Caco-2 (cell line): ENCODE measurements around the gene DRD4. TPM values are rescaled to one million over a fixed set of nuclear protein-coding genes. Genes with fewer than 3 reads are reported as not detected.
A peak's percentile ranks its signal among the peaks of the same experiment; 100 is the strongest.

Source experiments
- BruUV-seq: library from RNA; stranded (reverse); fragments of 400-500 nt; replicated peaks from 2 replicates; lab custom pipeline; 2021; lab: Mats Ljungman, UMichigan
- CTCF ChIA-PET: fragments of 300-600 bp; sonication (Branson Sonifier 250); formaldehyde crosslinking; loops from one replicate; lab custom pipeline; 2022; ENCODE audit warnings: antibody characterized with exemption; lab: Charles Lee
- POLR2A ChIA-PET: fragments of 300-600 bp; sonication (Branson Sonifier 250); formaldehyde crosslinking; loops from one replicate; lab custom pipeline; 2022; ENCODE audit warnings: antibody characterized with exemption; lab: Charles Lee
- DNase-seq, 2 experiments: peaks; one replicate each; pipeline versions ENCODE4 v3.0.0 to v3.0.0-alpha.2; 2020 to 2022
- H3K27me3 ChIP-seq: replicated peaks from 2 replicates; pipeline ENCODE4 v1.6.0; 2011; ENCODE audit warnings: low read length; ENCODE audit not compliant: control insufficient read depth, insufficient read depth
- H3K36me3 ChIP-seq: 2 replicates; pipeline ENCODE4 v1.5.1; 2011; ENCODE audit warnings: low read length; ENCODE audit not compliant: control insufficient read depth, insufficient read depth
- H3K4me1 ChIP-seq: fragments of 250-450 bp; sonication (Bioruptor Pico); 2 replicates; pipeline ENCODE4 v1.5.1; 2020; ENCODE audit warnings: mild to moderate bottlenecking
- H3K4me3 ChIP-seq: 2 replicates; pipeline ENCODE4 v1.5.1; 2011; ENCODE audit warnings: low read depth, mild to moderate bottlenecking, control low read depth, low read length
- H3K9me3 ChIP-seq: fragments of 250-450 bp; sonication (Bioruptor Pico); 2 replicates; pipeline ENCODE4 v1.5.1; 2020; ENCODE audit warnings: mild to moderate bottlenecking, moderate library complexity
- H3K27ac Mint-ChIP-seq: one replicate; pipeline ENCODE4 v1.8.0; 2022; ENCODE audit warnings: mixed read lengths; ENCODE audit not compliant: unreplicated experiment
- H3K27me3 Mint-ChIP-seq: one replicate; pipeline ENCODE4 v1.8.0; 2022; ENCODE audit warnings: mixed read lengths; ENCODE audit not compliant: insufficient read depth, unreplicated experiment
- H3K36me3 Mint-ChIP-seq: one replicate; pipeline ENCODE4 v1.8.0; 2022; ENCODE audit warnings: mild to moderate bottlenecking, mixed read lengths; ENCODE audit not compliant: insufficient read depth, unreplicated experiment
- H3K4me1 Mint-ChIP-seq: one replicate; pipeline ENCODE4 v1.8.0; 2022; ENCODE audit warnings: low read depth, mixed read lengths; ENCODE audit not compliant: unreplicated experiment
- H3K4me3 Mint-ChIP-seq: one replicate; pipeline ENCODE4 v1.8.0; 2022; ENCODE audit warnings: mild to moderate bottlenecking, moderate library complexity, mixed read lengths; ENCODE audit not compliant: unreplicated experiment
- H3K9me3 Mint-ChIP-seq: one replicate; pipeline ENCODE4 v1.8.0; 2022; ENCODE audit warnings: mixed read lengths; ENCODE audit not compliant: unreplicated experiment
- intact Hi-C: fragments of 100-400 bp; cut with micrococcal nuclease; formaldehyde crosslinking; loops from one replicate; pipeline ENCODE4 v1.10.0; 2022; ENCODE audit not compliant: unreplicated experiment
- total RNA-seq: library from RNA; stranded (reverse); gene quantifications from 2 replicates; pipeline ENCODE4 v1.2.3, GENCODE V29; 2022
- TF ChIP-seq, protein P1 (sequence below), 2 experiments: fragments of 200-600 bp in 1 of 2; IDR thresholded peaks; 1 replicate in 1 of 2; 2 replicates in 1 of 2; pipeline versions ENCODE4 v1.5.1 to v1.8.0; 2011 to 2022; ENCODE audit warnings: antibody characterized with exemption in 1 of 2, control low read depth in 1 of 2, inconsistent platforms in 1 of 2, low read depth in 1 of 2, low read length in 1 of 2, mild to moderate bottlenecking in 1 of 2, moderate library complexity in 1 of 2; ENCODE audit not compliant: insufficient read depth in 1 of 2, severe bottlenecking in 1 of 2, unreplicated experiment in 1 of 2

Gene DRD4
- total RNA-seq, 1 experiment from 2014 or later = 1.0 TPM

DNA sequence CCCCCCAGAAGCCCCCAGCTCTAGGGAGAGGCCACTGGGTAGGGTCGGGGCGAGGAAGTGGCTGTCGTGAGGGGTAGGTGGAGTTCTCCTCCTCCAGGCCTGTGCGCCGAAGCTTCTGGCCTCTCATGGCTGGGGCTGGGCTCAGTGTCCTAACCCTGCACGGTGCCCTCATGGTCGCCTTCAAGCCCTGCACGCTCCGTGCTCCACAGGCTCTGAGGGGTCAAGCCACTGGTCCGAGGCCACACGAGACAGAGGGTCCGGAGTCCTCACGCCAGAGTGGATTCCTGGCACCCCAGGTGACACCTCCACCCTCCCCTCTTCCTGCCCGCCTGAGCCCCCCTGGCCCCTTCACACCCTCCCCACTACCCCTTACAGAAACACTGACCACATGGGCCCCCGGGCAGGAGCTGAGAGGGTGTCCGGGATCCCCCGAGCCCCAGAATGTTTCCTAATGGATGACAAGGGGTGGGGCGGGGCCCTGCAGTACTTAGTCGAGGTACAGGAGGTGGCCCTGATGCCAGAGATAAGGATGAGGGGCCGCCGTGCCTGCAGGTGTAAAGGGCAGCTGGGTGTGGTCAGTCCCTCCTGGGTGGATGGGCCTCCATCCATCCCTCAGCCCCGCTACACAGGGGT lies 11.3 kb upstream of the DRD4 start:
- ChIA-PET POLR2A (no interaction called here), CTCF (no interaction called here)
- Mint-ChIP-seq H3K9me3 (peaks cover 11% of the 10 kb centered on the region), H3K4me1 (peaks cover 20% of the 10 kb centered on the region), H3K36me3 (peaks cover 49% of the 10 kb centered on the region), H3K27ac (peak overlapping the region; percentile 50), H3K27me3 (no peaks in the 10 kb centered on the region), H3K4me3 (peak overlapping the region; percentile 69)
- intact Hi-C loops = no loop called here
- peak in 1 of 2 experiments; percentile 79 for DNase-seq
- BruUV-seq = no TSS peak
- Histone ChIP-seq H3K36me3 (no peaks in the 10 kb centered on the region), H3K9me3 (no peaks in the 10 kb centered on the region), H3K4me3 (peak overlapping the region; percentile 54), H3K27me3 (no peaks in the 10 kb centered on the region), H3K4me1 (peaks cover 25% of the 10 kb centered on the region)
- TF ChIP-seq, protein P1, sequence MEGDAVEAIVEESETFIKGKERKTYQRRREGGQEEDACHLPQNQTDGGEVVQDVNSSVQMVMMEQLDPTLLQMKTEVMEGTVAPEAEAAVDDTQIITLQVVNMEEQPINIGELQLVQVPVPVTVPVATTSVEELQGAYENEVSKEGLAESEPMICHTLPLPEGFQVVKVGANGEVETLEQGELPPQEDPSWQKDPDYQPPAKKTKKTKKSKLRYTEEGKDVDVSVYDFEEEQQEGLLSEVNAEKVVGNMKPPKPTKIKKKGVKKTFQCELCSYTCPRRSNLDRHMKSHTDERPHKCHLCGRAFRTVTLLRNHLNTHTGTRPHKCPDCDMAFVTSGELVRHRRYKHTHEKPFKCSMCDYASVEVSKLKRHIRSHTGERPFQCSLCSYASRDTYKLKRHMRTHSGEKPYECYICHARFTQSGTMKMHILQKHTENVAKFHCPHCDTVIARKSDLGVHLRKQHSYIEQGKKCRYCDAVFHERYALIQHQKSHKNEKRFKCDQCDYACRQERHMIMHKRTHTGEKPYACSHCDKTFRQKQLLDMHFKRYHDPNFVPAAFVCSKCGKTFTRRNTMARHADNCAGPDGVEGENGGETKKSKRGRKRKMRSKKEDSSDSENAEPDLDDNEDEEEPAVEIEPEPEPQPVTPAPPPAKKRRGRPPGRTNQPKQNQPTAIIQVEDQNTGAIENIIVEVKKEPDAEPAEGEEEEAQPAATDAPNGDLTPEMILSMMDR (IDR thresholded peaks at IDR 0.05; ENCODE audit: insufficient read depth in 1 of 2, low read depth in 1 of 2, low read length in 1 of 2, severe bottlenecking in 1 of 2, unreplicated experiment in 1 of 2) = no peak

- H3K4me3 ChIP-seq = peak within 1 kb of the TSS; percentile 54
- Mint-ChIP-seq H3K27ac (peak within 1 kb of the TSS; percentile 36), H3K27me3 (no peaks in the 10 kb centered on the region), H3K36me3 (peaks cover 40% of the 10 kb centered on the region), H3K9me3 (peaks cover 11% of the 10 kb centered on the region), H3K4me1 (peaks cover 20% of the 10 kb centered on the region), H3K4me3 (peak within 1 kb of the TSS; percentile 12)
- CTCF ChIA-PET = no interaction called here
- POLR2A ChIA-PET = no interaction called here
- intact Hi-C loops = no loop called here
- no peaks in the 10 kb centered on the region for H3K36me3 ChIP-seq
- peaks cover 25% of the 10 kb centered on the region for H3K4me1 ChIP-seq
- BruUV-seq = no TSS peak
- H3K27me3 ChIP-seq = no peaks in the 10 kb centered on the region
- no peak for DNase-seq
- H3K9me3 ChIP-seq = no peaks in the 10 kb centered on the region
- TF ChIP-seq, protein P1 (IDR thresholded peaks at IDR 0.05; ENCODE audit: insufficient read depth in 1 of 2, low read depth in 1 of 2, low read length in 1 of 2, severe bottlenecking in 1 of 2, unreplicated experiment in 1 of 2) = no peak
Observed at GRCh38 chr11:626475-627307, 10.4 kb upstream of the DRD4 start, which contains the start of gene SCT. Gene SCT (minus strand): TSS chr11:627181. CDS start chr11:627143, 38 bp downstream.

DNA sequence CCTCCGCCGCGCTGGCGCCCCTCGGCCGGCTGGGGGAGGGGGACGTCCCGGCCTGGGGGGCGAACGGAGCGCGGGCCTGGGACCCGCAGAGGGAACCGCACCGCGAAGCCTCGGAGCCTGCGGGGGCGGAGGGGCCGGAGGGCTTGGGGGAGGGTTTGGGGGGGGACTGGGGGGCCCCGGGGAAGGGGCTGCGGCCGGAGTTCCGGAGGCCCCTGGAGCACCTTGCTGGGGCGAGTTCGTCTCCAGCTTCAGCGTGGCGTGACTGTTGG lies 9.8 kb upstream of the DRD4 start:
- peaks cover 35% of the 10 kb centered on the region for H3K36me3 Mint-ChIP-seq
- peaks cover 20% of the 10 kb centered on the region for H3K4me1 Mint-ChIP-seq
- peaks cover 11% of the 10 kb centered on the region for H3K9me3 Mint-ChIP-seq
- ChIA-PET CTCF (no interaction called here), POLR2A (no interaction called here)
- Histone ChIP-seq H3K36me3 (no peaks in the 10 kb centered on the region), H3K4me3 (no peak overlapping the region), H3K9me3 (no peaks in the 10 kb centered on the region), H3K4me1 (peaks cover 25% of the 10 kb centered on the region), H3K27me3 (no peaks in the 10 kb centered on the region)
- H3K4me3 Mint-ChIP-seq = no peak overlapping the region
- H3K27me3 Mint-ChIP-seq = no peaks in the 10 kb centered on the region
- no TSS peak for BruUV-seq
- no peak for DNase-seq
- intact Hi-C loops = no loop called here
- TF ChIP-seq, protein P1 (IDR thresholded peaks at IDR 0.05; ENCODE audit: insufficient read depth in 1 of 2, low read depth in 1 of 2, low read length in 1 of 2, severe bottlenecking in 1 of 2, unreplicated experiment in 1 of 2) = no peak
- H3K27ac Mint-ChIP-seq = no peak overlapping the region
